Spinal cord (tissue), 10 donors: ENCODE measurements around the gene ZNF253. TPM values are rescaled to one million over a fixed set of nuclear protein-coding genes. Genes with fewer than 3 reads are reported as not detected.
A peak's percentile ranks its signal among the peaks of the same experiment; 100 is the strongest.
"Not testable (repeated sequence)": the region's sequence is repeated elsewhere in the genome, so short reads cannot be mapped to it uniquely, and the experiment has no call there.

ENCODE experiments used
- DNase-seq, 6 donors: peaks; one replicate each; pipeline versions ENCODE4 v3.0.0 to v3.0.0-alpha.2; 2013 to 2015; ENCODE audit warnings: low spot score in 6 of 6, low read depth in 4 of 6
- H3K27ac ChIP-seq: one replicate; pipeline ENCODE4 v1.5.1; 2013; ENCODE audit warnings: low read depth, low read length, control low read depth
- H3K27me3 ChIP-seq: one replicate; pipeline ENCODE4 v1.6.1; 2013; ENCODE audit warnings: low read length; ENCODE audit not compliant: control insufficient read depth, insufficient read depth
- H3K36me3 ChIP-seq: one replicate; pipeline ENCODE4 v1.6.1; 2013; ENCODE audit warnings: low read length; ENCODE audit not compliant: control insufficient read depth, insufficient read depth
- H3K4me1 ChIP-seq: one replicate; pipeline ENCODE4 v1.6.1; 2013; ENCODE audit warnings: low read length; ENCODE audit not compliant: control insufficient read depth, insufficient read depth
- H3K4me3 ChIP-seq: one replicate; pipeline ENCODE4 v1.5.1; 2013; ENCODE audit warnings: low read depth, low read length, control low read depth
- H3K9me3 ChIP-seq: one replicate; pipeline ENCODE4 v1.6.1; 2013; ENCODE audit warnings: low read length; ENCODE audit not compliant: control insufficient read depth, insufficient read depth
- WGBS: methylation state at CpG from one replicate; pipeline ENCODE4 v1.1.5; 2013; ENCODE audit warnings: missing lambda C conversion rate; ENCODE audit not compliant: insufficient coverage; 5-methylcytosine and 5-hydroxymethylcytosine counted together
- polyA plus RNA-seq, 2 donors: library from polyadenylated mRNA; unstranded; fragments of 120-200 nt; gene quantifications; one replicate each; pipeline ENCODE4 v1.2.1, GENCODE V29; 2013; ENCODE audit not compliant: insufficient read length in 2 of 2
- total RNA-seq, 2 donors: library from RNA; depleted of rRNA in 1 of 2; stranded (reverse); fragments of 120-200 nt in 1 of 2; fragments of >200 nt in 1 of 2; gene quantifications; one replicate each; pipeline versions ENCODE4 v1.2.3 to v1.2.4, GENCODE V29; 2013 to 2014
- donor health status: healthy.

Gene ZNF253
- total and polyA plus RNA-seq, 4 donors = 20.8 to 27.2 (median 22.5) TPM

DNA sequence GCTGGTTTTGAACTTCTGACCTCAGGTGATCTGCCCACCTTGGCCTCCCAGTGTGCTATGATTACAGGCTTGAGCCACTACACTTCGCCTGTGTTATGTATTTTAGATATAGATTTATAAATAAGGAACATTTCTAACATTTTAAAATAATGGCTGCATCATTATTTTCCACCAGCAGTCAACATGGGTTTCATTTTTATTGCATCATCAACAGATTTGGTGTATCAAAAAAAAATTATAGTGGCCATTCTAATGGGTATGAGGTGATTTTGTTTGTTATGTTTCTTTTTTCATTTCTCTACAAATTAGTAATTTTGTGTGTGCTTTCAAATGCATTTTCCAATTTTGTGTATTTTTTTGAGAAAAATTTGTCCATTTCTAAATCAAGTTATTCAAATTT, 18.9 kb downstream of the ZNF253 start:
- peaks cover 3% of the 10 kb centered on the region for H3K9me3 ChIP-seq
- no peaks in the 10 kb centered on the region for H3K27me3 ChIP-seq
- DNase-seq = no peak
- H3K4me3 ChIP-seq = no peak overlapping the region
- no peaks in the 10 kb centered on the region for H3K4me1 ChIP-seq
- no CpG with 5 or more reads among the region's 1 CpG for WGBS
- H3K27ac ChIP-seq = no peak overlapping the region
- peaks cover 25% of the 10 kb centered on the region for H3K36me3 ChIP-seq

DNA sequence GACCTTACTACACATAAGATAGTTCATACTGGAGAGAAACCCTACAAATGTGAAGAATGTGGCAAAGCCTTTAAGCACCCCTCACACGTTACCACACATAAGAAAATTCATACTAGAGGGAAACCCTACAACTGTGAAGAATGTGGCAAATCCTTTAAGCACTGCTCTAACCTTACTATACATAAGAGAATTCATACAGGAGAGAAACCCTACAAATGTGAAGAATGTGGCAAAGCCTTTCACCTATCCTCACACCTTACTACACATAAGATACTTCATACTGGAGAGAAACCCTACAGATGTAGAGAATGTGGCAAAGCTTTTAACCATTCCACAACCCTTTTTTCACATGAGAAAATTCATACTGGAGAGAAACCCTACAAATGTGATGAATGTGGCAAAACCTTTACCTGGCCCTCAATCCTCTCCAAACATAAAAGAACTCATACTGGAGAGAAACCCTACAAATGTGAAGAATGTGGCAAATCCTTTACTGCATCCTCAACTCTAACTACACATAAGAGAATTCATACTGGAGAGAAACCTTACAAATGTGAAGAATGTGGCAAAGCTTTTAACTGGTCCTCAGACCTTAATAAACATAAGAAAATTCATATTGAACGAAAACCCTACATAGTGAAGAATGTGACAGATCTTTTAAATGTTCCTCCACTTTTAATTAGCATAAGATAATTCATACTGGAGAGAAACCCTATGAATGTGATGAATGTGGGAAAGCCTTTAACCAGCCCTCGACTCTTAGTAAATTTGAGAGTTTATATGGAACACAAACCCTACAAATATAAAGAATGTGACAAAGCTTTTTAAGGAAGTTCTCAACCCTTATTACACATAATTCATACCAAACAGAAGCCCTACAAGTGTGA, 26.6 kb downstream of the ZNF253 start:
- WGBS = no CpG with 5 or more reads among the region's 3 CpGs
- H3K4me1 ChIP-seq, H3K27me3 ChIP-seq, H3K27ac ChIP-seq, H3K4me3 ChIP-seq, DNase-seq: not testable (repeated sequence)
- peaks cover 10% of the 10 kb centered on the region for H3K36me3 ChIP-seq
- peaks cover 15% of the 10 kb centered on the region for H3K9me3 ChIP-seq

DNA sequence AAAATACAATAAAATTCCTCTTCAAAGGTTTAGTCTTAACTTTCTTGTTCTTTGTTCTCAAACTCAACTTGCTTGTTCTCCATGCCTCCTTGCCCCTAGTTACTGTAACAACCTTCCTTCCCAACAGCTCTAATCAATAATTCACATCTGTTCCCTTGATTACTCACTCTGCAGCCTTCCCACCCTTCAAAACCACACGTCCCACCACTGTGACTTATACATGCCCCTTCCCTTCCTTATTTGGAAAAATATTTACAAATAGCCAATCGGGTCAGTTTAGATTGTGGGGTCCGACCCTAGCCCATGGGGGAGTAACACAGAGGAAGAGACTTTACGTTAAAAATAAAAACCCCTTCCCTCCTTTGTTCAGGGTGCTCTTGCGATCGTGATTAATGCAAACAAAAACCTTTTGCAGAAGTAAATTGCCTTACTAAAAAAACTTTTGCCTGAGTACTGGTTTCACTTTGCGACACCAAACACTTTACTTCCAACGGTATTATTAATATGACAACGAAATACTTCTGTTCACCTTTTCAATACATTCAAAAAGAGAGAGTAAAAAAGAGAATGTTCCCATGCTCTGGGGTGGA, 34.6 kb downstream of the ZNF253 start:
- Histone ChIP-seq H3K4me3 (peak overlapping the region; percentile 79), H3K9me3 (no peaks in the 10 kb centered on the region), H3K27me3 (no peaks in the 10 kb centered on the region), H3K36me3 (no peaks in the 10 kb centered on the region), H3K4me1 (peaks cover 16% of the 10 kb centered on the region), H3K27ac (peak overlapping the region; percentile 54)
- WGBS = 0% methylated on average over 1 of the region's 9 CpGs
- DNase-seq = peak in 1 of 6 donors; percentile 2

DNA sequence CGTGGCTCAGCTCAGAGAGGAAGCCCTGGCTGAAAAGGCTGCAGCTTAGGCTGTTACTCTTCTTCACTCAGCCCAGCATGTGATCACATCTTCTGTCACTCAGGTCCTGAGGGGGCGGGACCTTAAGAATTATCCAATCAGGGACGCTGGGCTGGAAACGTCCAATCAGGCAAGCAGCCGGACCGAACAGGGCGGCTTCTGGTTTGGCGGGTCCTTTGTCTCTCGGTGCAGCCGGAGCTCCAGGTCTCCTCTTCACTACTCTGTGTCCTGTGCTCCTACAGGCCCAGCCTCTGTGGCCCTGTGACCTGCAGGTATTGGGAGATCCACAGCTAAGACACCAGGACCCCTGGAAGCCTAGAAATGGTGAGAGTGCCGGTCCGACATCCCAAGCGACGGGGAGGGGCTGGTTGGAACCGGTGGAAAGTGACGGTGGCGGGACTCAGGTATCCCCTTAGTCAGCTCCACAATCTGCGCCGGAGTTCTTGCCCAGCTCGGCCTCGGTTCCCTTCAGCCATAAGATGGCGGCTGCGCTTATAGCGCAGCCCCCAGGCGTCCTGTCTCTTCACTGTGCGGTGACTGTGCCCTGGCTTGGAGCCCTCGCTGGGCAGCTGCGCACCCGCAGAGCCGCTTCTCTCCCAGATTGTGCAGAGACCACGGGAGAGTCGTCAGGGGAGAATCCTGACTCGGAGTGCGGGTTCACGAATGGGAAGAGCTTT, 35.2 kb downstream of the ZNF253 start, which contains the start of gene ZNF93:
Gene ZNF93, plus strand, starts transcription at position 218 of the 716 bp plus-strand sequence. Its CDS starts 143 bp downstream, at position 361.
- DNase-seq = peak; percentile 94 to 99 (median 96)
- H3K27ac ChIP-seq = peak within 1 kb of the TSS; percentile 97
- H3K9me3 ChIP-seq = no peaks in the 10 kb centered on the region
- whole genome bisulfite sequencing = under 1% methylated on average over 30 of the region's 35 CpGs
- peak within 1 kb of the TSS; percentile 79 for H3K4me3 ChIP-seq
- H3K36me3 ChIP-seq = no peaks in the 10 kb centered on the region
- peaks cover 16% of the 10 kb centered on the region for H3K4me1 ChIP-seq
- no peaks in the 10 kb centered on the region for H3K27me3 ChIP-seq

DNA sequence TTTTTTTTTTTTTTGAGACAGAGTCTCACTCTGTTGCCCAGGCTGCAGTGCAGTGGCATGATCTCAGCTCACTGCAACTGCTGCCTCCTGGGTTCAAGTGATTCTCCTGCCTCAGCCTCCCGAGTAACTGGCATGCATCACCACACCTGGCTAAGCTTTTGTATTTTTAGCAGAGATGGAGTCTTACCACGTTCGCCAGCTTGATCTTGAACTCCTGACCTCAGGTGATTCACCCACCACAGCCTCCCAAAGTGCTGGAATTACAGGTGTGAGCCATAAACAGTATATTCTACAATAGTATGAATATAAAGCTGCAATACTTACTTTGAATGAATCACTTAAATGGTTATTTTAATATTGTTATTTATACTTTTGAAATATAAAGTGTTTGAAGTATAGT, 41.9 kb downstream of the ZNF253 start:
- not testable (repeated sequence) for H3K27ac ChIP-seq, H3K4me3 ChIP-seq, DNase-seq, H3K27me3 ChIP-seq, H3K4me1 ChIP-seq, H3K9me3 ChIP-seq, H3K36me3 ChIP-seq
- 100% methylated on average over 1 of the region's 3 CpGs for WGBS

DNA sequence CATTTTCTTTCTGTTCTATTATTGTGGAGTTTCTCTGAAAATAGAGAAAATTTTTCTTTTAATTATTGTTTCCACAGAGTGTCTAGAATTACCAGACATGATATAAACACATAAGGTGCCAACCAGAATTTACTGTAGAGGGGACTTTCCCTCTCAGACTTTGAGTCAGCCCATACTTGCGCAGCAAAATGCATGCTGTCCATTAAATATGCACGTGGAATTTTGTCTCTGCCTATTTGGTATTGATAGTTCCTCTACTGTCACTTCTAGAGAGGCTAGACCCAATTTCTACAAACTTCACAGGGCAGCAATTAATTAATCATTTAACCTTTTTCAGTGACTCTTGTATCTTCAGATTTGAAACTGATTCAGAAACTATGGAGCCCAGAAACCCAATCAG, 44.0 kb downstream of the ZNF253 start:
- Histone ChIP-seq H3K36me3 (no peaks in the 10 kb centered on the region), H3K27me3 (no peaks in the 10 kb centered on the region), H3K27ac (no peak overlapping the region), H3K9me3 (no peaks in the 10 kb centered on the region), H3K4me3 (no peak overlapping the region), H3K4me1 (no peaks in the 10 kb centered on the region)
- DNase-seq = no peak
- WGBS = 100% methylated on average over 1 of the region's 2 CpGs

DNA sequence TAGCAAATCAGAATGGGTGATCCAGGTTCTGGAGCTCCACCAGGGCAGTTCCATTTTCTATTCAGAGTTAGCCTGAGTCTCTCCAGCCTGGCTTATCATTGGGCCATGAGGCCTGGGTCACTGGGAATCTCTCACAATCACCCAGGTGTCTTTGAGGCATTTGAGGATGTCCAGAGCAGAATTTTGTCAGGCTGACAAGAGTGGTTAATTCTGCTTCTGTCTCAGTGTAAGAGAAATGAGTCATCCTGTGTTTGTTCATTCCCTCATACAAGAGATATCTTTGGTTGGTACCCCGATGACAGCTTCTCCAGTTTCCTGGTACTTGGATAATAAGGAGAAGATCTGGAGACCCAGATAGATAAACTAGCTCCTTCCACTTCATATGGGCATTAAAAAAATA, 45.5 kb downstream of the ZNF253 start:
- DNase-seq = no peak
- H3K36me3 ChIP-seq = peaks cover 2% of the 10 kb centered on the region
- no CpG with 5 or more reads among the region's 1 CpG for WGBS

DNA sequence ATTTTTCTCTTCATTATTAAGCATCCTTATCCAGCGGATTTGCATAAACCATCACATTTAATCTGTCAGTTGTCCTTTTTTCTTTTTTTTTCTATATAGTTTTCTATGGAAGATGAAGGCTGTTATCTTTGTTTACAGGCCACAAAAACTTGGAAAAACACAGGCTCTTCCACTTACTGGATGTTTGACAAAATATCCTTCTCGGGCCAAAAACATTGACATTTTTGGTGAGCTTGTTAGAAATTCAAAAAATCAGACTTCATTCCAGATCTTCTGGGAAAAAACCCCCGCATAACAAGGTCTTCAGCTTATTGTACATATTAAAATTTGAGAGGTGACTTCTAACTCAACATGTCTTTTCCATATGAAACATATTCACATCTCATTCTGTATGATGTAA, 48.9 kb downstream of the ZNF253 start:
- Histone ChIP-seq H3K27ac (no peak overlapping the region), H3K4me3 (no peak overlapping the region), H3K4me1 (no peaks in the 10 kb centered on the region), H3K27me3 (no peaks in the 10 kb centered on the region), H3K9me3 (no peaks in the 10 kb centered on the region), H3K36me3 (peaks cover 2% of the 10 kb centered on the region)
- WGBS = no CpG with 5 or more reads among the region's 3 CpGs
- no peak for DNase-seq

More for the DNA sequence above, 45.5 kb downstream of the ZNF253 start:
- H3K9me3 ChIP-seq = no peaks in the 10 kb centered on the region
- H3K27ac ChIP-seq = no peak overlapping the region
- no peak overlapping the region for H3K4me3 ChIP-seq
- H3K4me1 ChIP-seq = no peaks in the 10 kb centered on the region
- no peaks in the 10 kb centered on the region for H3K27me3 ChIP-seq

DNA sequence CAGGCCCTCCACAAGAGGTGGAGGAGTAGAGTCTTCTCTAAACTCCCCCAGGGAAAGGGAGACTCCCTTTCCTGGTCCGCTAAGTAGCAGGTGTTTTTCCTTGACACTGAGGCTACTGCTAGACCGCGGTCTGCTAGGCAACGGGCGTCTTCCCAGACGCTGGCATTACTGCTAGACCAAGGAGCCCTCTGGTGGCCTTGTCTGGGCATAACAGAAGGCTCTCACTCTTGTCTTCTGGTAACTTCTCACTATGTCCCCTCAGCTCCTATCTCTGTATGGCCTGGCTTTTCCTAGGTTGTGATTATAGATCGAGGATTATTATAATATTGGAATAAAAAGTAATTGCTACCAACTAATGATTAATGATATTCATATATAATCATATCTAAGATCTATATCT, 64.7 kb downstream of the ZNF253 start:
- not testable (repeated sequence) for H3K27me3 ChIP-seq, H3K4me1 ChIP-seq, H3K36me3 ChIP-seq, H3K4me3 ChIP-seq, H3K27ac ChIP-seq, DNase-seq
- H3K9me3 ChIP-seq = peaks cover 10% of the 10 kb centered on the region
- 72% methylated on average over 6 of the region's 7 CpGs for WGBS
